ENCODE data around the gene KAT14.
A peak's percentile ranks its signal among the peaks of the same experiment; 100 is the strongest.
"Not testable (repeated sequence)": the region's sequence is repeated elsewhere in the genome, so short reads cannot be mapped to it uniquely, and the experiment has no call there.

KAT14 gene

DNA sequence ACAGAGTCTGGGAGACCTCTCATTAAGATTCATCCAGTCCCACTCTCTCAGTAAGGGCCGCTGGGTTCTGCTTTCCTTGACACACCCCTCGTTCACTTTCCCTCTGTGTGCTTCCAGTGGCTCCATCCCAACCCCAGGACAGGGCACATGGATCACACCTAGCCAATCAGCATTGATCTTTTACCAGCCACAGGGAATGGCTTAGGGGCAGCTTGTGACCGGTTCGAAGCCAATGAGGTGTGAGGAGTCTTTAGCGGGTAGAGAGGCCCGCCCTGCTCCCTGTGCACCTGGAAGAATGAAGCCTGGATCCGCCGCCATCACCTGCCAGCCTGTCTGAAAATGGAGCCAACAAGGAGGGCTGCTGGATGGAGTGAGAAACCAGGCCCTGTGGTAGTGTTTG lies 44.8 kb upstream of the KAT14 start:
- TF ChIP-seq PPARA (CRISPR knock-in tag; IDR thresholded peaks at IDR 0.05; ENCODE audit: borderline replicate concordance) (no peak), ZFP3 (CRISPR knock-in tag; IDR thresholded peaks at IDR 0.05) (no peak), ZNF8 (CRISPR knock-in tag; IDR thresholded peaks at IDR 0.05) (no peak), GLIS3 (CRISPR knock-in tag; IDR thresholded peaks at IDR 0.05) (no peak), ZNF70 (CRISPR knock-in tag; IDR thresholded peaks at IDR 0.05) (no peak), ISL1 (CRISPR knock-in tag; IDR thresholded peaks at IDR 0.05) (no peak), TOX (CRISPR knock-in tag; IDR thresholded peaks at IDR 0.05; ENCODE audit: borderline replicate concordance) (no peak), RARB (CRISPR knock-in tag; IDR thresholded peaks at IDR 0.05) (no peak), SNAI2 (CRISPR knock-in tag; IDR thresholded peaks at IDR 0.05) (no peak), ZC3H10 (CRISPR knock-in tag; IDR thresholded peaks at IDR 0.05) (no peak), OSR1 (CRISPR knock-in tag; IDR thresholded peaks at IDR 0.05) (no peak), CSDC2 (CRISPR knock-in tag; IDR thresholded peaks at IDR 0.05) (no peak), ARNTL (CRISPR knock-in tag; IDR thresholded peaks at IDR 0.05; ENCODE audit: borderline replicate concordance, low read depth) (no peak), ZNF565 (CRISPR knock-in tag; conservative IDR thresholded peaks at IDR 0.05; ENCODE audit: low read depth) (no peak)
- TF ChIP-seq, protein P1, sequence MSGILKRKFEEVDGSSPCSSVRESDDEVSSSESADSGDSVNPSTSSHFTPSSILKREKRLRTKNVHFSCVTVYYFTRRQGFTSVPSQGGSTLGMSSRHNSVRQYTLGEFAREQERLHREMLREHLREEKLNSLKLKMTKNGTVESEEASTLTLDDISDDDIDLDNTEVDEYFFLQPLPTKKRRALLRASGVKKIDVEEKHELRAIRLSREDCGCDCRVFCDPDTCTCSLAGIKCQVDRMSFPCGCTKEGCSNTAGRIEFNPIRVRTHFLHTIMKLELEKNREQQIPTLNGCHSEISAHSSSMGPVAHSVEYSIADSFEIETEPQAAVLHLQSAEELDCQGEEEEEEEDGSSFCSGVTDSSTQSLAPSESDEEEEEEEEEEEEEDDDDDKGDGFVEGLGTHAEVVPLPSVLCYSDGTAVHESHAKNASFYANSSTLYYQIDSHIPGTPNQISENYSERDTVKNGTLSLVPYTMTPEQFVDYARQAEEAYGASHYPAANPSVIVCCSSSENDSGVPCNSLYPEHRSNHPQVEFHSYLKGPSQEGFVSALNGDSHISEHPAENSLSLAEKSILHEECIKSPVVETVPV (CRISPR knock-in tag; IDR thresholded peaks at IDR 0.05) = no peak

DNA sequence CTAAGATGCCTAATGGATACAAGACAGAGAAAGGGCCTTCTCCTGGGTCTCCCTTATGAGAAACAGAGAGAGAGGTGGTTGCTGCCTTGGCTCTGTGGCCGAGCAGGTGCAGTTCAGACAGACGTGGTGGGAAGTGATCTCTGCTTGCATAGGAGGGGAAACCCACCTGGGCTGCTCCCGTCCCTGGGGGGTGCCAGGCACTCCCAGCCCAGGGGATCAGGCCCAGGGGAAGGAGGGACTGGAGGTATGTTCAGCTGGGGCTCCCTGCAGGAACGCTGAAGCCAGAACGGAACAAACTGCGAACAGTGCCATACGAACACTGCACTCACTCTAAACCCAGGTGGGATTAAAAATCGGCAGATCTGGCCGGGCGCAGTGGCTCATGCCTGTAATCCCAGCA lies 44.3 kb upstream of the KAT14 start:
- TF ChIP-seq, protein P1 (CRISPR knock-in tag; IDR thresholded peaks at IDR 0.05) = no peak
- TF ChIP-seq CSDC2 (CRISPR knock-in tag; IDR thresholded peaks at IDR 0.05) = no peak
- TF ChIP-seq ARNTL (CRISPR knock-in tag; IDR thresholded peaks at IDR 0.05; ENCODE audit: borderline replicate concordance, low read depth) = no peak
- TF ChIP-seq TCF4 (CRISPR knock-in tag; IDR thresholded peaks at IDR 0.05; ENCODE audit: borderline replicate concordance) = no peak
- no peak for TF ChIP-seq PPARA (CRISPR knock-in tag; IDR thresholded peaks at IDR 0.05; ENCODE audit: borderline replicate concordance)
- TF ChIP-seq ESRRG (CRISPR knock-in tag; IDR thresholded peaks at IDR 0.05) = no peak
- ATAC-seq = no peak

More for the DNA sequence above, 44.8 kb upstream of the KAT14 start:
- peak; percentile 57 for ATAC-seq

DNA sequence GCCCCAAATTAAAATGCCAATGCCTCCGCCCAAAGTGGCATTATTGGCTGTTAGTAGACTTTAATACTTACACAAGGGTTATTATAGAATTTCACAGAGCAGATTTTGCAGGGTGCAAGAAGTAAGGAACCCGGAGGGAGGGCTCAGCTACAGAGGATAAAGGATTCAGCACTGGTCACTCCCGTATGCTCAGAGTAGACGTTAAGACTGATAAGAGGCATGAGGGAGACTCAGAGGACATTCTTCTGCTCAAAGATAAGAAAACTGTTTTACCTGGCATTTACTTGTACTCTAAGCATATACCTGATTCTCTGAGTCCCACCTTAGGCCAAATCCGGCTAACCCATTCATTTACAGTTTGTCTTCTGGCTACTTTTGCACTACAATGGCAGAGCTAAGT lies 43.5 kb upstream of the KAT14 start:
- TF ChIP-seq PPARA (CRISPR knock-in tag; IDR thresholded peaks at IDR 0.05; ENCODE audit: borderline replicate concordance) (no peak), ZFP30 (CRISPR knock-in tag; IDR thresholded peaks at IDR 0.05) (no peak), RARB (CRISPR knock-in tag; IDR thresholded peaks at IDR 0.05) (no peak), GLIS3 (CRISPR knock-in tag; IDR thresholded peaks at IDR 0.05) (no peak), ZNF565 (CRISPR knock-in tag; conservative IDR thresholded peaks at IDR 0.05; ENCODE audit: low read depth) (no peak), ISL1 (CRISPR knock-in tag; IDR thresholded peaks at IDR 0.05) (no peak), ZNF8 (CRISPR knock-in tag; IDR thresholded peaks at IDR 0.05) (no peak), OSR1 (CRISPR knock-in tag; IDR thresholded peaks at IDR 0.05) (no peak), SNAI2 (CRISPR knock-in tag; IDR thresholded peaks at IDR 0.05) (no peak)
- TF ChIP-seq, protein P2, sequence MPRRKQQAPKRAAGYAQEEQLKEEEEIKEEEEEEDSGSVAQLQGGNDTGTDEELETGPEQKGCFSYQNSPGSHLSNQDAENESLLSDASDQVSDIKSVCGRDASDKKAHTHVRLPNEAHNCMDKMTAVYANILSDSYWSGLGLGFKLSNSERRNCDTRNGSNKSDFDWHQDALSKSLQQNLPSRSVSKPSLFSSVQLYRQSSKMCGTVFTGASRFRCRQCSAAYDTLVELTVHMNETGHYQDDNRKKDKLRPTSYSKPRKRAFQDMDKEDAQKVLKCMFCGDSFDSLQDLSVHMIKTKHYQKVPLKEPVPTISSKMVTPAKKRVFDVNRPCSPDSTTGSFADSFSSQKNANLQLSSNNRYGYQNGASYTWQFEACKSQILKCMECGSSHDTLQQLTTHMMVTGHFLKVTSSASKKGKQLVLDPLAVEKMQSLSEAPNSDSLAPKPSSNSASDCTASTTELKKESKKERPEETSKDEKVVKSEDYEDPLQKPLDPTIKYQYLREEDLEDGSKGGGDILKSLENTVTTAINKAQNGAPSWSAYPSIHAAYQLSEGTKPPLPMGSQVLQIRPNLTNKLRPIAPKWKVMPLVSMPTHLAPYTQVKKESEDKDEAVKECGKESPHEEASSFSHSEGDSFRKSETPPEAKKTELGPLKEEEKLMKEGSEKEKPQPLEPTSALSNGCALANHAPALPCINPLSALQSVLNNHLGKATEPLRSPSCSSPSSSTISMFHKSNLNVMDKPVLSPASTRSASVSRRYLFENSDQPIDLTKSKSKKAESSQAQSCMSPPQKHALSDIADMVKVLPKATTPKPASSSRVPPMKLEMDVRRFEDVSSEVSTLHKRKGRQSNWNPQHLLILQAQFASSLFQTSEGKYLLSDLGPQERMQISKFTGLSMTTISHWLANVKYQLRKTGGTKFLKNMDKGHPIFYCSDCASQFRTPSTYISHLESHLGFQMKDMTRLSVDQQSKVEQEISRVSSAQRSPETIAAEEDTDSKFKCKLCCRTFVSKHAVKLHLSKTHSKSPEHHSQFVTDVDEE (CRISPR knock-in tag; IDR thresholded peaks at IDR 0.05) = no peak
- TF ChIP-seq, protein P3, sequence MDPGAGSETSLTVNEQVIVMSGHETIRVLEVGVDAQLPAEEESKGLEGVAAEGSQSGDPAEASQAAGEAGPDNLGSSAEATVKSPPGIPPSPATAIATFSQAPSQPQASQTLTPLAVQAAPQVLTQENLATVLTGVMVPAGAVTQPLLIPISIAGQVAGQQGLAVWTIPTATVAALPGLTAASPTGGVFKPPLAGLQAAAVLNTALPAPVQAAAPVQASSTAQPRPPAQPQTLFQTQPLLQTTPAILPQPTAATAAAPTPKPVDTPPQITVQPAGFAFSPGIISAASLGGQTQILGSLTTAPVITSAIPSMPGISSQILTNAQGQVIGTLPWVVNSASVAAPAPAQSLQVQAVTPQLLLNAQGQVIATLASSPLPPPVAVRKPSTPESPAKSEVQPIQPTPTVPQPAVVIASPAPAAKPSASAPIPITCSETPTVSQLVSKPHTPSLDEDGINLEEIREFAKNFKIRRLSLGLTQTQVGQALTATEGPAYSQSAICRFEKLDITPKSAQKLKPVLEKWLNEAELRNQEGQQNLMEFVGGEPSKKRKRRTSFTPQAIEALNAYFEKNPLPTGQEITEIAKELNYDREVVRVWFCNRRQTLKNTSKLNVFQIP (CRISPR knock-in tag; IDR thresholded peaks at IDR 0.05; ENCODE audit: borderline replicate concordance, low read depth) = no peak
- ATAC-seq = no peak

DNA sequence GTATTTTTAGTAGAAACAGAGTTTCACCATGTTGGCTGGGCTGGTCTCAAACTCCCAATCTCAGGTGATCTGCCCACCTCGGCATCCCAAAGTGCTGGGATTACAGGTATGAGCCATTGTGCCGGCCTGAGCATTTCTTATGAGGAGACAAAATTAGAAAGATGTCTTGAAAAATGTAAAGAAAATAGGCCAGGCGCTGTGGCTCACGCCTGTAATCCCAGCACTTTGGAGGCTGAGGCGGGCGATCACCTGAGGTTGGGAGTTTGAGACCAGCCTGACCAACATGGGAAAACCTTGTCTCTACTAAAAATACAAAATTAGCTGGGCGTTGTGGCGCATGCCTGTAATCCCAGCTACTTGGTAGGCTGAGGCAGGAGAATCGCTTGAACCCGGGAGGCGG lies 37.1 kb upstream of the KAT14 start:
- not testable (repeated sequence) for ATAC-seq
